Duodenal mucosa (tissue), 2 donors: ENCODE measurements around the gene TRIM71.
"Not testable (repeated sequence)": the region's sequence is repeated elsewhere in the genome, so short reads cannot be mapped to it uniquely, and the experiment has no call there.

Experiments
- H3K27ac ChIP-seq: one replicate; pipeline ENCODE4 v1.7.0; 2013; ENCODE audit warnings: low read depth, low read length
- H3K27me3 ChIP-seq, 2 donors: one replicate each; pipeline ENCODE4 v1.7.0; 2013; ENCODE audit warnings: low read length in 2 of 2, control low read depth in 1 of 2; ENCODE audit not compliant: insufficient read depth in 2 of 2, control insufficient read depth in 1 of 2
- H3K36me3 ChIP-seq, 2 donors: one replicate each; pipeline ENCODE4 v1.7.0; 2013; ENCODE audit warnings: low read length in 2 of 2, control low read depth in 1 of 2; ENCODE audit not compliant: insufficient read depth in 2 of 2, control insufficient read depth in 1 of 2
- H3K4me1 ChIP-seq, 2 donors: one replicate each; pipeline ENCODE4 v1.7.0; 2013; ENCODE audit warnings: low read length in 2 of 2, control low read depth in 1 of 2; ENCODE audit not compliant: insufficient read depth in 2 of 2, control insufficient read depth in 1 of 2
- H3K4me3 ChIP-seq, 2 donors: one replicate each; pipeline ENCODE4 v1.7.0; 2013; ENCODE audit warnings: low read length in 2 of 2, low read depth in 1 of 2
- H3K9ac ChIP-seq, 2 donors: one replicate each; pipeline ENCODE4 v1.7.0; 2013; ENCODE audit warnings: low read length in 2 of 2, low read depth in 1 of 2
- H3K9me3 ChIP-seq, 2 donors: one replicate each; pipeline ENCODE4 v1.7.0; 2013; ENCODE audit warnings: low read length in 2 of 2, control low read depth in 1 of 2; ENCODE audit not compliant: control insufficient read depth in 1 of 2

Gene TRIM71

GRCh38 chr3:32913790-32914446 lies 96.1 kb downstream of the TRIM71 start:
- Histone ChIP-seq H3K9ac (no peak overlapping the region), H3K36me3 (no peaks in the 10 kb centered on the region), H3K27me3 (no peaks in the 10 kb centered on the region), H3K27ac (no peak overlapping the region), H3K9me3 (peaks cover 2 to 5% of the 10 kb centered on the region in 2 donors), H3K4me1 (no peaks in the 10 kb centered on the region), H3K4me3 (no peak overlapping the region)

DNA sequence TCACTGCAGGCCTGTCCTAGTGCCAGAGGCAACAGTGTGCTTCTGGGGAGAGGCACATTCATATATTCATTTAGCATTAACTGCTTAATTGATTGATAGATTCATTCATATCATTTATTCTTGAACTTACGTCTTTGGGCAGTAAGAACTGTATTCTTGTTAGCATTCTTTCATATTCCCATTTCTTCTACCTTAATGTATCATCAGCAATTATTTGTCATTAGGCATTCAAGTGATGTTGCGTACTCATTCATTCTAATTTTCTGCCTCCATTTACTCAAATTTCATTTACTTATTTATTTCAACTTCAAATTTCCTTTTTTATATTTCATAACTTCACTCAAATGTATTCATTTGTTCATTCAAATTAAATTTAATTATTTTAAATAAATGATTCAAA lies 102.1 kb downstream of the TRIM71 start:
- Histone ChIP-seq H3K4me3 (no peak overlapping the region), H3K9ac (no peak overlapping the region), H3K9me3 (peaks cover 2 to 5% of the 10 kb centered on the region in 2 donors), H3K36me3 (no peaks in the 10 kb centered on the region), H3K27me3 (no peaks in the 10 kb centered on the region), H3K27ac (no peak overlapping the region), H3K4me1 (no peaks in the 10 kb centered on the region)

GRCh38 chr3:32922078-32922477 lies 104.3 kb downstream of the TRIM71 start:
- Histone ChIP-seq H3K4me3 (no peak overlapping the region), H3K27me3 (no peaks in the 10 kb centered on the region), H3K4me1 (no peaks in the 10 kb centered on the region), H3K9me3 (peaks cover 0 to 4% of the 10 kb centered on the region in 2 donors), H3K9ac (no peak overlapping the region), H3K27ac (no peak overlapping the region), H3K36me3 (no peaks in the 10 kb centered on the region)

GRCh38 chr3:32930161-32930560 lies 112.4 kb downstream of the TRIM71 start:
- Histone ChIP-seq H3K27me3 (no peaks in the 10 kb centered on the region), H3K9me3 (no peaks in the 10 kb centered on the region), H3K27ac (no peak overlapping the region), H3K36me3 (no peaks in the 10 kb centered on the region), H3K4me3 (no peak overlapping the region), H3K9ac (no peak overlapping the region), H3K4me1 (no peaks in the 10 kb centered on the region)

- not testable (repeated sequence) for H3K9ac ChIP-seq, H3K4me3 ChIP-seq, H3K27ac ChIP-seq, H3K4me1 ChIP-seq, H3K27me3 ChIP-seq, H3K9me3 ChIP-seq, H3K36me3 ChIP-seq
Measured at GRCh38 chr3:32931273-32931672, 113.5 kb downstream of the TRIM71 start.

DNA sequence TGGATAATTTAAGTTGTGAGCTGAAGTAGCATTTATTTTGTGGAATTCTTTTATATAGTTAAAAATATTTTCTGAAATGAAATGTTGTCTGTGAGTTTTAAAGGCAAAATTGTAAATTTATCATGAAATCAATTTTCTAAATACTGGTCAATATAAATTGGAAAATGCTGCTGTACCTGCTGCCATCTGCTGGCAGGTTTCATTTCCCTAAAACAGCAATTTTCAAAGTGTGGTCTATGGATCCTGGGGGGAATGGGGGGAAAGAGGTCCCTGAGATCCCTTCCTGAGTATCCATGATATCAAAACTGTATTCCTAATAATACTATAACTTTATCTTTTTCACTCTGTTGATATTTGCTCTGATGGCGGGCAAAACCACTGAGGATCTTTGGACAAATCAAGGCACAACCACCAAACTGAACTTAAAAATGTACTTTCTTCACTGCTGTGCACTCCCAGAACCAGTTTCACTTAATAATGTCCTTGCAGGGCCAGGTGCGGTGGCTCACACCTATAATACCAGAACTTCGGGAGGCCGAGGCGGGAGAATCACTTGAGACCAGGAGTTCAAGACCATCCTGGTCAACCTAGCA lies 116.4 kb downstream of the TRIM71 start:
- Histone ChIP-seq H3K36me3 (no peaks in the 10 kb centered on the region), H3K27me3 (no peaks in the 10 kb centered on the region), H3K9me3 (no peaks in the 10 kb centered on the region), H3K4me3 (no peak overlapping the region), H3K9ac (no peak overlapping the region), H3K4me1 (no peaks in the 10 kb centered on the region), H3K27ac (no peak overlapping the region)

DNA sequence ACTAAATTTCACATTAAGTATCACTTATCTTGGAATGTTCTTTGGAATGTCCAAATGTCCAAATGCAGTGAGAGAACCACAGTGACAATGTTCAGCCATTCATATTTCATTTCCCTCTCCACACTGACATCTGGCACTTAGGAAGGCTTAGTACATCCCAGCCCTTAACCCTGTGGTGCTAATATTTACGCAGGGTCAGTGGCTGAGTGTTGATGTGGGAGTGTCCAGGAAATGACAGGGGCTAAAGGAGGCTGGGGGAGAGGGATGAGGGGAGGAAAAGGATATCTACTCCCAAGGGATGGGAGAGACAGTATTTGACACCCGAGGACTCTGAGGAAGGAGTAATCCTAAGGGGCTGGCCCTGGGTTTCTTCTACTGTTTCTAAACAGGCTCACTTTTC lies 119.5 kb downstream of the TRIM71 start:
- Histone ChIP-seq H3K9ac (no peak overlapping the region), H3K4me1 (no peaks in the 10 kb centered on the region), H3K9me3 (no peaks in the 10 kb centered on the region), H3K4me3 (no peak overlapping the region), H3K36me3 (no peaks in the 10 kb centered on the region), H3K27me3 (no peaks in the 10 kb centered on the region), H3K27ac (no peak overlapping the region)

GRCh38 chr3:32939531-32940284 lies 121.9 kb downstream of the TRIM71 start:
- not testable (repeated sequence) for H3K4me1 ChIP-seq, H3K4me3 ChIP-seq, H3K36me3 ChIP-seq

GRCh38 chr3:32940726-32941125 lies 122.9 kb downstream of the TRIM71 start:
- Histone ChIP-seq H3K27ac (no peak overlapping the region), H3K4me3 (no peak overlapping the region), H3K27me3 (no peaks in the 10 kb centered on the region), H3K4me1 (no peaks in the 10 kb centered on the region), H3K36me3 (no peaks in the 10 kb centered on the region), H3K9ac (no peak overlapping the region), H3K9me3 (no peaks in the 10 kb centered on the region)

More at GRCh38 chr3:32939531-32940284, 121.9 kb downstream of the TRIM71 start:
- H3K27ac ChIP-seq, H3K27me3 ChIP-seq, H3K9me3 ChIP-seq, H3K9ac ChIP-seq: not testable (repeated sequence)

DNA sequence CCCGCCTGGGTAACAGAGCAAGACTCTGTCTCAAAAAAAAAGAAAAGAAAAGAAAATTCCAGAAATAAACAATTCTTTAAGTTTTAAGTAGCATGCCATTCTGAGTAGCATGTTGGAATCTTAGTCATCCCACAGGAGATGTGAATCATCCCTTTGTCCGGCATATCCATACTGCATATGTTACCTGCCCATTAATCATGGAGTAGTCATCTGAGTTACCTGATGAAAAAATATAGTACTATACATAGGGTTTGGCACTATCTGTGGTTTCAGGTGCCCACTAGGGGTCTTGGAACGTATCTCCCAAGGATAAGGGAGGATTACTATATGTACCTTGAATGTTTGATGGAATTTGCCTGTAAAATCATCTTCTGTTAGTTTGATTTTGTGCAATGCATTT lies 127.3 kb downstream of the TRIM71 start:
- Histone ChIP-seq H3K27me3 (no peaks in the 10 kb centered on the region), H3K36me3 (no peaks in the 10 kb centered on the region), H3K4me3 (no peak overlapping the region), H3K9ac (no peak overlapping the region), H3K27ac (no peak overlapping the region), H3K9me3 (no peaks in the 10 kb centered on the region), H3K4me1 (no peaks in the 10 kb centered on the region)
